MM.1S (cell line): Measurements from ENCODE around the gene SLC29A1.

Experiments used
- DNase-seq: peaks from one replicate; pipeline ENCODE4 v3.0.0-alpha.2; 2015
- H2AFZ ChIP-seq: fragments of 300-600 bp; sonication (generic); 2 replicates; pipeline ENCODE4 v1.6.0; 2016; ENCODE audit warnings: antibody characterized with exemption, low read length
- H3F3A ChIP-seq: fragments of 300-600 bp; sonication (generic); 2 replicates; pipeline ENCODE4 v1.6.1; 2016; ENCODE audit warnings: mild to moderate bottlenecking, antibody characterized with exemption, low read length, moderate library complexity, mixed read lengths; ENCODE audit not compliant: insufficient read depth
- H3K27ac ChIP-seq: fragments of 300-600 bp; sonication (generic); 2 replicates; pipeline ENCODE4 v1.5.1; 2016; ENCODE audit warnings: mild to moderate bottlenecking, low read length
- H3K27me3 ChIP-seq: fragments of 300-600 bp; sonication (generic); replicated peaks from 2 replicates; pipeline ENCODE4 v1.6.0; 2016; ENCODE audit warnings: low read length; ENCODE audit not compliant: insufficient read depth
- H3K36me3 ChIP-seq: fragments of 300-600 bp; sonication (generic); replicated peaks from 2 replicates; pipeline ENCODE4 v1.6.1; 2016; ENCODE audit warnings: mild to moderate bottlenecking, low read length, mixed read lengths; ENCODE audit not compliant: insufficient read depth
- H3K4me1 ChIP-seq: fragments of 300-600 bp; sonication (generic); 2 replicates; pipeline ENCODE4 v1.6.1; 2016; ENCODE audit warnings: low read length, mixed read lengths
- H3K4me2 ChIP-seq: fragments of 300-600 bp; sonication (generic); 2 replicates; pipeline ENCODE4 v1.6.0; 2016; ENCODE audit warnings: low read depth, low read length
- H3K4me3 ChIP-seq: fragments of 300-600 bp; sonication (generic); 2 replicates; pipeline ENCODE4 v1.5.1; 2016; ENCODE audit warnings: low read length, mixed read lengths
- H3K79me2 ChIP-seq: fragments of 300-600 bp; sonication (generic); 2 replicates; pipeline ENCODE4 v1.6.1; 2016; ENCODE audit warnings: mixed run types, low read length, mixed read lengths
- H3K9ac ChIP-seq: fragments of 300-600 bp; sonication (generic); 2 replicates; pipeline ENCODE4 v1.6.1; 2016; ENCODE audit warnings: low read length, mixed read lengths
- H3K9me2 ChIP-seq: fragments of 300-600 bp; sonication (generic); replicated peaks from 2 replicates; pipeline ENCODE4 v1.6.1; 2016; ENCODE audit warnings: mild to moderate bottlenecking, low read length, mixed read lengths; ENCODE audit not compliant: insufficient read depth
- H3K9me3 ChIP-seq: fragments of 300-600 bp; sonication (generic); replicated peaks from 2 replicates; pipeline ENCODE4 v1.6.1; 2016; ENCODE audit warnings: mild to moderate bottlenecking, low read length, mixed read lengths; ENCODE audit not compliant: insufficient read depth
- H4K20me1 ChIP-seq: fragments of 300-600 bp; sonication (generic); 2 replicates; pipeline ENCODE4 v1.6.1; 2016; ENCODE audit warnings: mild to moderate bottlenecking, low read length, moderate library complexity, mixed read lengths; ENCODE audit not compliant: insufficient read depth
- CTCF ChIP-seq: fragments of 300-600 bp; sonication (generic); IDR thresholded peaks from 2 replicates; pipeline ENCODE4 v1.5.1; 2016; ENCODE audit warnings: antibody characterized with exemption, low read length, mixed read lengths
- EZH2 ChIP-seq: fragments of 300-600 bp; sonication (generic); optimal IDR thresholded peaks from 2 replicates; pipeline ENCODE3; 2017; ENCODE audit warnings: low read depth, mild to moderate bottlenecking, antibody characterized with exemption, low read length, mixed read lengths
- EZH2phosphoT487 ChIP-seq: fragments of 300-600 bp; sonication (generic); IDR thresholded peaks from 2 replicates; pipeline ENCODE4 v1.6.1; 2018; ENCODE audit warnings: antibody characterized with exemption, low read length

The SLC29A1 gene

DNA sequence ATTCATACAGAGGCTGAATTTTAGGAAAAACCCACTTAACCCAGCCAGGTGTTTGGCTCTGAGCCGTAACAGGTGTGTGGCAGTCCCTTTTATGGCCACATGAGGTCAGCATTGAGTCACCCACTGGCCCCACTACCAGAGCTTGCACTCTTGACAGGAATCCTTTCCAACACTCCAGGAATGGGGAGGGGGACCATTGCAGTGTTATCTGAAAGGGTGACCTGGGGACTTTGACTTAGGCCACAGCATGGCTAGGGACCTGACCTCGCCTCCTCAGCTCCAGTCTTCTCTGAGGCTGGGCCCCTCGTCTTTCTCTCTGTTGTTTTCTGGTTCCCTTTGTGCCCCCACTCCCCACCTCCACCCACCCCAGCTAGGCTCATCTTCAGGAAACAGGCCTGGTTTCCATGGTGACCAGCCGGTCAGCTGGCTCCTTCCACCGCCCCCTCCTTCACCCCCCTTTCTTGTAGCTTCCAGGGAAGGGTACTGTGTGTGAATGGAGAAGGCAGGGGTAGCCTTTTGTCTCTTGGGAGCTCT, 44.8 kb downstream of the SLC29A1 start:
- Histone ChIP-seq H3K4me3 (no peak overlapping the region), H3K4me2 (no peak overlapping the region)

DNA sequence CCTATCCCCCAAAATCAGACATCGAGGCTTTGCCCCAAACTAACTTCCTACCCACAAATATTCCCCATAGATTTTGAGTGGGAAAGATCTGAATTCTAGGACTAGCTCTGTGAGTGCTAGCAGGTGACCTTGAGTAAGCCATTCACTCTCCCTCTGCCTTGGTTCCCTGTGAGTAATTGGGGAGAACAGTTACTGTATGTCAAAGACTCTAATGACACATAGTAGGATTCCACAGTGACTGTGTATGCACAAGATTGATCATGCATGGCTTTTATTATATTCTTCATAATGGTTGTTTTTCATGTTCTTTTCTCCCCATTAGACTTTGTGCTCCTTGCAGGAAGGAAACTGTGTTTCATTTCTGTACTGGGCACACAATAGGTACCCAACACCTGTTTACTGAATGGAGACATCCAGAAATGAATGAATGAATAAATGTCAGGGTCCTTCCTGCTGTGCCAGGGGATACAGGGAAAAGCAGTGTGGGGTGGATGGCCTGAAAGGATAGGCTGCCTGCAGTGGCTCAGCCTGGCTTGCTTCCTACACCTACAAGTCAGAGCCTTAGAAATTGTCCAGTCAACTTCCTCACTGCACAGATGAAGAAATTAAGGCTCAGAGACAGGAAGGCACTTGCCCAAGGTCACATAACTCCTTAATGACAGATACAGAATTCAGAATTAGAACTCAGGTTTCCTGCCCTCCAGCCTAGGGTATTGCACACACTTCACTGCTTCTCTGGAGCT, 46.0 kb downstream of the SLC29A1 start:
- H3K9me2 ChIP-seq = no peaks in the 10 kb centered on the region
- peaks cover 52% of the 10 kb centered on the region for H3K27me3 ChIP-seq
- H3K4me3 ChIP-seq = no peak overlapping the region

More for the DNA sequence above, 44.8 kb downstream of the SLC29A1 start:
- Histone ChIP-seq H3K9ac (no peak overlapping the region), H4K20me1 (no peaks in the 10 kb centered on the region), H2AFZ (no peak overlapping the region), H3K27me3 (peaks cover 42% of the 10 kb centered on the region), H3F3A (peaks cover 34% of the 10 kb centered on the region), H3K9me3 (no peaks in the 10 kb centered on the region), H3K36me3 (no peaks in the 10 kb centered on the region), H3K27ac (no peak overlapping the region), H3K79me2 (peaks cover 20% of the 10 kb centered on the region), H3K9me2 (no peaks in the 10 kb centered on the region), H3K4me1 (peaks cover 15% of the 10 kb centered on the region)
- TF ChIP-seq CTCF = peak; percentile 93
- no peak for TF ChIP-seq EZH2phosphoT487
- DNase-seq = peak; percentile 57

GRCh38 chr6:44269921-44270525, 46.6 kb downstream of the SLC29A1 start, which contains the start of gene TMEM151B:
TSS of gene TMEM151B (plus strand) at chr6:44270450. CDS start at chr6:44270743, 293 bp downstream.
- Histone ChIP-seq H3K4me3 (no peak within 1 kb of the TSS), H2AFZ (no peak within 1 kb of the TSS), H4K20me1 (no peaks in the 10 kb centered on the region), H3K9me3 (no peaks in the 10 kb centered on the region), H3K4me2 (no peak within 1 kb of the TSS), H3K79me2 (peaks cover 2% of the 10 kb centered on the region), H3K36me3 (no peaks in the 10 kb centered on the region), H3K27ac (no peak within 1 kb of the TSS), H3K4me1 (peaks cover 15% of the 10 kb centered on the region), H3K9ac (no peak within 1 kb of the TSS), H3K27me3 (peaks cover 54% of the 10 kb centered on the region), H3F3A (peaks cover 17% of the 10 kb centered on the region), H3K9me2 (no peaks in the 10 kb centered on the region)
- no peak for DNase-seq
- TF ChIP-seq EZH2 (no peak), EZH2phosphoT487 (no peak), CTCF (no peak)

More for the DNA sequence above, 46.0 kb downstream of the SLC29A1 start:
- no peak for DNase-seq
- Histone ChIP-seq H4K20me1 (no peaks in the 10 kb centered on the region), H3K36me3 (no peaks in the 10 kb centered on the region), H3F3A (peaks cover 23% of the 10 kb centered on the region), H3K4me1 (peaks cover 15% of the 10 kb centered on the region), H3K4me2 (no peak overlapping the region), H3K9ac (no peak overlapping the region), H3K79me2 (peaks cover 8% of the 10 kb centered on the region), H3K27ac (no peak overlapping the region), H2AFZ (no peak overlapping the region), H3K9me3 (no peaks in the 10 kb centered on the region)
- no peak for TF ChIP-seq EZH2phosphoT487
- no peak for TF ChIP-seq EZH2
- no peak for TF ChIP-seq CTCF
